GM18873 (cell line): ENCODE measurements around the gene ARL2.

Source experiments
- ATAC-seq: cut with Tn5 transposase; IDR thresholded peaks from one replicate; pipeline ENCODE4 v1.9.1; 2021; ENCODE audit warnings: mild to moderate bottlenecking, moderate library complexity, moderate number of reproducible peaks; ENCODE audit not compliant: unreplicated experiment, low FRiP score

ARL2 gene

GRCh38 chr11:65043881-65044501 lies 30.0 kb downstream of the ARL2 start:
- no peak for ATAC-seq

- no peak for ATAC-seq
Measured at GRCh38 chr11:65045061-65045460, 31.1 kb downstream of the ARL2 start.

GRCh38 chr11:65045728-65046127 lies 31.8 kb downstream of the ARL2 start:
- ATAC-seq, result no peak

GRCh38 chr11:65047581-65048422 lies 33.8 kb downstream of the ARL2 start:
- no peak for ATAC-seq

- no peak for ATAC-seq
Measured at GRCh38 chr11:65051398-65051858, 37.5 kb downstream of the ARL2 start.

- no peak for ATAC-seq
Measured at GRCh38 chr11:65053827-65054508, 40.0 kb downstream of the ARL2 start.

- no peak for ATAC-seq
Measured at GRCh38 chr11:65055538-65055937, 41.6 kb downstream of the ARL2 start.

GRCh38 chr11:65056999-65057398 lies 43.0 kb downstream of the ARL2 start:
- no peak for ATAC-seq

GRCh38 chr11:65057526-65057925 lies 43.6 kb downstream of the ARL2 start:
- no peak for ATAC-seq

- no peak for ATAC-seq
Measured at GRCh38 chr11:65058012-65058411, 44.1 kb downstream of the ARL2 start.

- no peak for ATAC-seq
Measured at GRCh38 chr11:65058419-65059054, 44.6 kb downstream of the ARL2 start, which contains the start of gene NAALADL1. Gene NAALADL1 (minus strand): TSS chr11:65058553. CDS start chr11:65058521, 32 bp downstream.

- no peak for ATAC-seq
Measured at GRCh38 chr11:65059523-65059922, 45.6 kb downstream of the ARL2 start.

- ATAC-seq, result no peak
Measured at GRCh38 chr11:65059959-65060824, 46.2 kb downstream of the ARL2 start.

GRCh38 chr11:65060913-65061408 lies 47.0 kb downstream of the ARL2 start:
- ATAC-seq, result no peak

GRCh38 chr11:65063532-65063931 lies 49.6 kb downstream of the ARL2 start:
- ATAC-seq, result no peak

- ATAC-seq, result no peak
Measured at GRCh38 chr11:65064847-65065240, 50.9 kb downstream of the ARL2 start.

GRCh38 chr11:65065851-65066250 lies 51.9 kb downstream of the ARL2 start:
- ATAC-seq, result no peak

GRCh38 chr11:65066315-65066714 lies 52.4 kb downstream of the ARL2 start:
- ATAC-seq, result no peak

GRCh38 chr11:65066805-65067291 lies 52.9 kb downstream of the ARL2 start:
- ATAC-seq, result no peak
